Measurements from ENCODE around the gene CORO2B.

CORO2B gene

GRCh38 chr15:68653031-68653635 is 74.3 kb downstream of the CORO2B start:
- ATAC-seq: no peak
- TF ChIP-seq, protein P1, sequence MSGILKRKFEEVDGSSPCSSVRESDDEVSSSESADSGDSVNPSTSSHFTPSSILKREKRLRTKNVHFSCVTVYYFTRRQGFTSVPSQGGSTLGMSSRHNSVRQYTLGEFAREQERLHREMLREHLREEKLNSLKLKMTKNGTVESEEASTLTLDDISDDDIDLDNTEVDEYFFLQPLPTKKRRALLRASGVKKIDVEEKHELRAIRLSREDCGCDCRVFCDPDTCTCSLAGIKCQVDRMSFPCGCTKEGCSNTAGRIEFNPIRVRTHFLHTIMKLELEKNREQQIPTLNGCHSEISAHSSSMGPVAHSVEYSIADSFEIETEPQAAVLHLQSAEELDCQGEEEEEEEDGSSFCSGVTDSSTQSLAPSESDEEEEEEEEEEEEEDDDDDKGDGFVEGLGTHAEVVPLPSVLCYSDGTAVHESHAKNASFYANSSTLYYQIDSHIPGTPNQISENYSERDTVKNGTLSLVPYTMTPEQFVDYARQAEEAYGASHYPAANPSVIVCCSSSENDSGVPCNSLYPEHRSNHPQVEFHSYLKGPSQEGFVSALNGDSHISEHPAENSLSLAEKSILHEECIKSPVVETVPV (CRISPR knock-in tag; IDR thresholded peaks at IDR 0.05): no peak
- TF ChIP-seq RARB (CRISPR knock-in tag; IDR thresholded peaks at IDR 0.05): no peak
- TF ChIP-seq PATZ1 (CRISPR knock-in tag; IDR thresholded peaks at IDR 0.05; ENCODE audit: borderline replicate concordance): no peak
- TF ChIP-seq CSDC2 (CRISPR knock-in tag; IDR thresholded peaks at IDR 0.05): no peak
- TF ChIP-seq TSHZ2 (CRISPR knock-in tag; IDR thresholded peaks at IDR 0.05): no peak
- no peak for TF ChIP-seq ZNF70 (CRISPR knock-in tag; IDR thresholded peaks at IDR 0.05)
- no peak for TF ChIP-seq ZNF565 (CRISPR knock-in tag; conservative IDR thresholded peaks at IDR 0.05; ENCODE audit: low read depth)
- TF ChIP-seq ZC3H10 (CRISPR knock-in tag; IDR thresholded peaks at IDR 0.05): no peak
- no peak for TF ChIP-seq TCF4 (CRISPR knock-in tag; IDR thresholded peaks at IDR 0.05; ENCODE audit: borderline replicate concordance)
- TF ChIP-seq ARNTL (CRISPR knock-in tag; IDR thresholded peaks at IDR 0.05; ENCODE audit: borderline replicate concordance, low read depth): no peak
- no peak for TF ChIP-seq POU6F1 (CRISPR knock-in tag; IDR thresholded peaks at IDR 0.05; ENCODE audit: borderline replicate concordance, low read depth)

- TF ChIP-seq OSR1 (CRISPR knock-in tag; IDR thresholded peaks at IDR 0.05) (no peak), ARNTL (CRISPR knock-in tag; IDR thresholded peaks at IDR 0.05; ENCODE audit: borderline replicate concordance, low read depth) (no peak), ZNF565 (CRISPR knock-in tag; conservative IDR thresholded peaks at IDR 0.05; ENCODE audit: low read depth) (no peak), ESRRG (CRISPR knock-in tag; IDR thresholded peaks at IDR 0.05) (no peak), ZFP30 (CRISPR knock-in tag; IDR thresholded peaks at IDR 0.05) (no peak), CREB5 (CRISPR knock-in tag; IDR thresholded peaks at IDR 0.05; ENCODE audit: low read depth) (no peak), TOX (CRISPR knock-in tag; IDR thresholded peaks at IDR 0.05; ENCODE audit: borderline replicate concordance) (no peak), ZFP3 (CRISPR knock-in tag; IDR thresholded peaks at IDR 0.05) (no peak), TSHZ2 (CRISPR knock-in tag; IDR thresholded peaks at IDR 0.05) (no peak), ISL1 (CRISPR knock-in tag; IDR thresholded peaks at IDR 0.05) (no peak), CSDC2 (CRISPR knock-in tag; IDR thresholded peaks at IDR 0.05) (no peak), TCF4 (CRISPR knock-in tag; IDR thresholded peaks at IDR 0.05; ENCODE audit: borderline replicate concordance) (no peak), ZC3H10 (CRISPR knock-in tag; IDR thresholded peaks at IDR 0.05) (no peak), ZNF8 (CRISPR knock-in tag; IDR thresholded peaks at IDR 0.05) (no peak), BACH2 (CRISPR knock-in tag; IDR thresholded peaks at IDR 0.05; ENCODE audit: borderline replicate concordance) (no peak), RARB (CRISPR knock-in tag; IDR thresholded peaks at IDR 0.05) (no peak), POU6F1 (CRISPR knock-in tag; IDR thresholded peaks at IDR 0.05; ENCODE audit: borderline replicate concordance, low read depth) (no peak), ZNF70 (CRISPR knock-in tag; IDR thresholded peaks at IDR 0.05) (no peak), SNAI2 (CRISPR knock-in tag; IDR thresholded peaks at IDR 0.05) (no peak)
- TF ChIP-seq, protein P1 (CRISPR knock-in tag; IDR thresholded peaks at IDR 0.05): no peak
- ATAC-seq: no peak
Observed at GRCh38 chr15:68653801-68654200, 75.0 kb downstream of the CORO2B start.

Measured in SK-N-SH treated with all-trans-retinoic acid at 6 μM for 48 hours (cell line).